C4-2B (cell line): ENCODE results near the gene EDN2.

Experiments
- CTCF ChIP-seq: fragments of 450-650 bp; conservative IDR thresholded peaks from 2 replicates; pipeline ENCODE4 v1.5.1; 2017; ENCODE audit warnings: mild to moderate bottlenecking
- ZFX ChIP-seq: fragments of 450-650 bp; IDR thresholded peaks from 2 replicates; pipeline ENCODE4 v1.6.1; 2017

- TF ChIP-seq CTCF (no peak), ZFX (no peak)
These were observed 42.6 kb upstream of the EDN2 start for GRCh38 chr1:41526956-41527561.
